Ishikawa (cell line): ENCODE data around the gene FGGY.

ENCODE experiments used
- CEBPB ChIP-seq: IDR thresholded peaks from 2 replicates; pipeline ENCODE4 v1.6.1; 2012
- CREB1 ChIP-seq: IDR thresholded peaks from 2 replicates; pipeline ENCODE4 v1.6.1; 2012; ENCODE audit warnings: low read depth
- EGR1 ChIP-seq: IDR thresholded peaks from 2 replicates; pipeline ENCODE4 v1.6.1; 2012
- EP300 ChIP-seq: IDR thresholded peaks from 2 replicates; pipeline ENCODE4 v1.6.1; 2012; ENCODE audit warnings: borderline replicate concordance
- FOXM1 ChIP-seq: IDR thresholded peaks from 2 replicates; pipeline ENCODE4 v1.6.1; 2012; ENCODE audit warnings: low read depth, borderline replicate concordance
- NFIC ChIP-seq: IDR thresholded peaks from 2 replicates; pipeline ENCODE4 v1.6.1; 2012
- RAD21 ChIP-seq: IDR thresholded peaks from 2 replicates; pipeline ENCODE4 v1.6.1; 2012; ENCODE audit warnings: low read depth
- TAF1 ChIP-seq: IDR thresholded peaks from 2 replicates; pipeline ENCODE4 v1.6.1; 2012; ENCODE audit warnings: low read depth, mild to moderate bottlenecking
- TCF12 ChIP-seq: IDR thresholded peaks from 2 replicates; pipeline ENCODE4 v1.6.1; 2012; ENCODE audit warnings: low read depth
- TEAD4 ChIP-seq: IDR thresholded peaks from 2 replicates; pipeline ENCODE4 v1.6.1; 2012
- YY1 ChIP-seq: IDR thresholded peaks from 2 replicates; pipeline ENCODE4 v1.6.1; 2012; ENCODE audit warnings: low read depth
- ZBTB7A ChIP-seq: IDR thresholded peaks from 2 replicates; pipeline ENCODE4 v1.6.1; 2012; ENCODE audit warnings: low read depth
- TF ChIP-seq, protein P1 (sequence below): IDR thresholded peaks from 2 replicates; pipeline ENCODE4 v1.6.1; 2012
- TF ChIP-seq, protein P2 (sequence below): IDR thresholded peaks from 2 replicates; pipeline ENCODE4 v1.6.1; 2012
- TF ChIP-seq, protein P3 (sequence below): IDR thresholded peaks from 2 replicates; pipeline ENCODE4 v1.6.1; 2012; ENCODE audit warnings: low read depth, mild to moderate bottlenecking

Gene FGGY

DNA sequence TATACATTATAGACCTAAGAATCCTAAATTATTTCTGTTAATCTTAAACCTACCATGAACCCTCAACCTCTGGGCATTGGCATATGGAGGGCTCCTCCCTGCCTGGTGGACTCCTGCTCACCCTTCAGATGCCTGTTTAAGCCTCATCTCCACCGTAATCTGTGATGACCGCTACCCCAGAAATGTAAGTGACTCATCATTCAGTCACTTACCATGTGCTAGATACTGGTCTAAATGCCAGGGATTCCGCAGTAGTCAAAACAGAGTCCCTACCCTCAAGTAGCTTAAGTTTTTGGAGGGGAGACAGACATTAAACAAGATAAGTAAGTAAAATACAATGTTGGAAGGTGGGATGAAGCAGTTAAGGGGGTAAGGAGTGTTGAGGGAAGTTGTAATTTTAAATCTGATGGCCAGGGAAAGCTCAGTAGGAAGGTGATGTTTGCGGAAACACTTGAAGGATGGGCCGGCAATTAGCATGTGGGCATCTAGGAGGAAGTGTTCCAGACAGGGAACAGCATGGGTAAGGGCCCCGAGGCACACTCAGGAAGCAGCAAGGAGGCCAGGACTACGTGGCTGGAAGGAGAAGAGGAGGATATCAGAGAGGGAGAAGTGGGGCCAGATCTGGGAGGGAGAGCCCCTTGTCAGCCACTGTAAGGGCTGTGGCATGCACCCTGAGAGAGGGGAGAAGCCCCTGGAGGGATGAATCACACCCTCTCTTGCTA is 376.1 kb downstream of the FGGY start:
- TF ChIP-seq FOXM1 (no peak), TEAD4 (peak; percentile 51; the same call in 1 of the 2 replicates)

DNA sequence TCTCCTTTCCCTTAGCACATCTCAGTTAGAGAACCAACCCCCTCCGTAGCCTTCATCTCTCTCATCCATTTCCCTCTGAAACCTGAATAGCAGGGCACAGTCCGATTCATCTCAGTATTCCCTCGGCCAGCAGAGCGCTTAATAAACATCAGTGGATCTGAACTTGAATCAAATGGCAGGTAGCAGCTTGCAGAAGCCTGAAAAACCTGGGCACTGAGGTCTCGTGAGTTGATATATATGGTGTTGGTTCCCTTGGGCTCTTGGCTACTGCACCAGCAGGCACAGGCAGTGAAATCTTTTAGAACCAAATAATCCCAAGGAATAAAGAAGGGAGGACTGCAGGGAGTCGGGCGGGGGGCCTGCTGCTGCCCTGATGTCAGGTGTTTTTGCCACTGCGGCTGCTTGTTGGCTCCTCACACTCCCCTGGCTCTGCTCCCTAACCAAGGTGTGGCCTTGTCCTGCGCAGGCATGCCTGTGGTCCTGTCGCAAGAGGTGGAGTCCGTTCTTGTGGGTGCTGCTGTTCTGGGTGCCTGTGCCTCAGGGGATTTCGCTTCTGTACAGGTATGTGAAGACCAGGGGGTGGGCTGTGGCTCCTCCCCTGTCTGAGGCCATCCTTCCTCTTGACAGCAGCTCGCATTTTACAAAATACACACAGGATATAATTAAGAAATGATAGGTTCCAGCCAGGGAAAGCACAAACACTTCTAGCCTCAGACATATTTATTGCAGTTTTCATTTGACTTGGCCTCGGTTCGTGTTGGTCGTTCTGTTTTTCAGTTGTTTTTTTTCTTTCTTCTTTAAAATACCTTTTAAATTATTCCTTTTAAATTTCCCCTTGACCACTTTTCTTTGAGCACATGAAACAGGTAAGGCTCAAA is 376.9 kb downstream of the FGGY start:
- TF ChIP-seq, protein P1, sequence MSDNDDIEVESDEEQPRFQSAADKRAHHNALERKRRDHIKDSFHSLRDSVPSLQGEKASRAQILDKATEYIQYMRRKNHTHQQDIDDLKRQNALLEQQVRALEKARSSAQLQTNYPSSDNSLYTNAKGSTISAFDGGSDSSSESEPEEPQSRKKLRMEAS = no peak
- no peak for TF ChIP-seq TAF1
- TF ChIP-seq NFIC = no peak
- TF ChIP-seq, protein P2, sequence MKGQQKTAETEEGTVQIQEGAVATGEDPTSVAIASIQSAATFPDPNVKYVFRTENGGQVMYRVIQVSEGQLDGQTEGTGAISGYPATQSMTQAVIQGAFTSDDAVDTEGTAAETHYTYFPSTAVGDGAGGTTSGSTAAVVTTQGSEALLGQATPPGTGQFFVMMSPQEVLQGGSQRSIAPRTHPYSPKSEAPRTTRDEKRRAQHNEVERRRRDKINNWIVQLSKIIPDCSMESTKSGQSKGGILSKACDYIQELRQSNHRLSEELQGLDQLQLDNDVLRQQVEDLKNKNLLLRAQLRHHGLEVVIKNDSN = no peak
- no peak for TF ChIP-seq ZBTB7A
- TF ChIP-seq, protein P3, sequence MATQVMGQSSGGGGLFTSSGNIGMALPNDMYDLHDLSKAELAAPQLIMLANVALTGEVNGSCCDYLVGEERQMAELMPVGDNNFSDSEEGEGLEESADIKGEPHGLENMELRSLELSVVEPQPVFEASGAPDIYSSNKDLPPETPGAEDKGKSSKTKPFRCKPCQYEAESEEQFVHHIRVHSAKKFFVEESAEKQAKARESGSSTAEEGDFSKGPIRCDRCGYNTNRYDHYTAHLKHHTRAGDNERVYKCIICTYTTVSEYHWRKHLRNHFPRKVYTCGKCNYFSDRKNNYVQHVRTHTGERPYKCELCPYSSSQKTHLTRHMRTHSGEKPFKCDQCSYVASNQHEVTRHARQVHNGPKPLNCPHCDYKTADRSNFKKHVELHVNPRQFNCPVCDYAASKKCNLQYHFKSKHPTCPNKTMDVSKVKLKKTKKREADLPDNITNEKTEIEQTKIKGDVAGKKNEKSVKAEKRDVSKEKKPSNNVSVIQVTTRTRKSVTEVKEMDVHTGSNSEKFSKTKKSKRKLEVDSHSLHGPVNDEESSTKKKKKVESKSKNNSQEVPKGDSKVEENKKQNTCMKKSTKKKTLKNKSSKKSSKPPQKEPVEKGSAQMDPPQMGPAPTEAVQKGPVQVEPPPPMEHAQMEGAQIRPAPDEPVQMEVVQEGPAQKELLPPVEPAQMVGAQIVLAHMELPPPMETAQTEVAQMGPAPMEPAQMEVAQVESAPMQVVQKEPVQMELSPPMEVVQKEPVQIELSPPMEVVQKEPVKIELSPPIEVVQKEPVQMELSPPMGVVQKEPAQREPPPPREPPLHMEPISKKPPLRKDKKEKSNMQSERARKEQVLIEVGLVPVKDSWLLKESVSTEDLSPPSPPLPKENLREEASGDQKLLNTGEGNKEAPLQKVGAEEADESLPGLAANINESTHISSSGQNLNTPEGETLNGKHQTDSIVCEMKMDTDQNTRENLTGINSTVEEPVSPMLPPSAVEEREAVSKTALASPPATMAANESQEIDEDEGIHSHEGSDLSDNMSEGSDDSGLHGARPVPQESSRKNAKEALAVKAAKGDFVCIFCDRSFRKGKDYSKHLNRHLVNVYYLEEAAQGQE = no peak
- no peak for TF ChIP-seq TEAD4
- TF ChIP-seq CEBPB = no peak
- TF ChIP-seq EP300 = no peak
- TF ChIP-seq CREB1 = no peak
- TF ChIP-seq RAD21 = no peak

DNA sequence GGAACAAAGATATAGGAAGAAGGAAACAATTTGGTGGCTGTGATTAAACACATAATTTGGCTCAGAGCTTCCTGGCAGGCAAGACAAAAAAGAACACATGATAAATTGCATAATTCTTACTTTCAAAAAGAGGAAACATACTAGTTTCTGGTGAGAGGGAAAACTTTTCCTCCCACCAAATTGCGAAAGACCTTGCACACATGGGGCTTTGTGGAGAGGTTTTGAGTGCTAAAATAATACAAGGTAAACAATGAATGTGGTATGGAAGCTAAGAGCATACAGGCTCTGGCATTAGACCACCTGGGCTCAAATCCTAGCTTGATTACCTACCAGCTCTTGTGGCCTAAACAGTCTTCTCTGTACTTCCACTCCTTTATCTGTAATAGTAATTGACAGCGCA is 377.7 kb downstream of the FGGY start:
- TF ChIP-seq NFIC (no peak), EP300 (no peak), TAF1 (no peak), TEAD4 (no peak), CEBPB (peak; percentile 57; the same call in 1 of the 2 replicates), FOXM1 (no peak)

DNA sequence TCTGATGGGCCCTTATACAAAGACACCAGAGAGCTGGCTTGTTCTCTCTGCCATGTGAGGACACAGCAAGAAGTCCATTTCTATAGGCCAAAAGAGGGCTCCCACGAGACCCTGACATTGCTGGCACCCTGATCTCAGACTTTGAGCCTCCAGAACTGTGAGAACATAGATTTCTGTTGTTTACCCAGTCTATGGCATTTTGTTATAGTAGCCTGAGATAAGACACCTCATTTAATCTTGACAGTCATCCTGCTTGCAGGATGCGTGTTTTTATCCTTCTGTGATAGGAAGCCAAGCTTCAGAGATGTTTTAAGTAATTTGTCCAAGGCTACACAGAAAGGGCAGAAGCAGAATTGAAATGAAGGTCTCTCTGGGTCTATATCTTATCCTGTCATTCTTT is 379.0 kb downstream of the FGGY start:
- TF ChIP-seq ZBTB7A (no peak), YY1 (no peak), FOXM1 (no peak), EGR1 (no peak), TEAD4 (no peak), TAF1 (no peak), CEBPB (no peak), EP300 (no peak), TCF12 (no peak), CREB1 (no peak), NFIC (no peak), RAD21 (no peak)
- TF ChIP-seq, protein P3 = no peak
- TF ChIP-seq, protein P2 = no peak
- TF ChIP-seq, protein P1 = no peak

DNA sequence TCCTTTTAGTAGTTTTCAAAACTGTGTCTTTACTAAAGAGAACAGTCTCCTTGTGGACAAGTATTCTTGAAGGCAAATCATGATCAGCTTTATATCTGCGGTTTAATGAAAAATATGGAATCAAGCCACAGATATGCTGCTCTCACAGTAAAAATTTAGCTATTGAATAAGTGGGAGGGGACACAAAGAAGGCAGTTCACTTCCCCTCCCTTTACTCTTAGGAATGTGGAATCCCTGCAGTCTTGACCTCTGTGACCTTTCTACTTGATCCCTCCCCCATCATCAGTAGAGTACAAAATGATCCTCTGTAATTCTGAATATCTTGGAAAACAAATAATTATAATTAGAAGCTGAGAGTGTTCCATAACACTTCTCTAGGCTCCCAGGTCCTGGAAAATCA is 381.1 kb downstream of the FGGY start:
- TF ChIP-seq, protein P3 = no peak
- TF ChIP-seq TCF12 (no peak), TEAD4 (no peak), FOXM1 (no peak)
